ENCODE data around the gene HSPB1. TPM values are rescaled to one million over a fixed set of nuclear protein-coding genes. Genes with fewer than 3 reads are reported as not detected.

Gene HSPB1
- total and polyA plus RNA-seq, 12 donors = 1,266 to 6,886 (median 2,108) TPM

GRCh38 chr7:76316984-76317781, 14.7 kb downstream of the HSPB1 start:
- H3K27me3 ChIP-seq = no peaks in the 10 kb centered on the region
- H3K4me3 ChIP-seq = peak overlapping the region in 9 of 10 donors; percentile 66 to 82 (median 73)
- peak in 2 of 8 donors; percentile 0 to 1 for ATAC-seq
- intact Hi-C loops (cut with DNase I) = loop anchor here in 2 of 10 donors (5.0 to 10.0 kb wide), 3 partner anchors 35 to 142 kb away; partner anchors contain the start of gene YWHAG (in 1 of the 2)
- WGBS, 2 donors = 54 to 56% methylated on average over 14 of the region's 14 CpGs
- H3K27ac ChIP-seq = peak overlapping the region; percentile 92 to 97 (median 94)
- H3K36me3 ChIP-seq = peaks cover 0 to 12% (median 0%) of the 10 kb centered on the region in 9 donors
- H3K9me3 ChIP-seq = no peaks in the 10 kb centered on the region
- TF ChIP-seq, protein P1, sequence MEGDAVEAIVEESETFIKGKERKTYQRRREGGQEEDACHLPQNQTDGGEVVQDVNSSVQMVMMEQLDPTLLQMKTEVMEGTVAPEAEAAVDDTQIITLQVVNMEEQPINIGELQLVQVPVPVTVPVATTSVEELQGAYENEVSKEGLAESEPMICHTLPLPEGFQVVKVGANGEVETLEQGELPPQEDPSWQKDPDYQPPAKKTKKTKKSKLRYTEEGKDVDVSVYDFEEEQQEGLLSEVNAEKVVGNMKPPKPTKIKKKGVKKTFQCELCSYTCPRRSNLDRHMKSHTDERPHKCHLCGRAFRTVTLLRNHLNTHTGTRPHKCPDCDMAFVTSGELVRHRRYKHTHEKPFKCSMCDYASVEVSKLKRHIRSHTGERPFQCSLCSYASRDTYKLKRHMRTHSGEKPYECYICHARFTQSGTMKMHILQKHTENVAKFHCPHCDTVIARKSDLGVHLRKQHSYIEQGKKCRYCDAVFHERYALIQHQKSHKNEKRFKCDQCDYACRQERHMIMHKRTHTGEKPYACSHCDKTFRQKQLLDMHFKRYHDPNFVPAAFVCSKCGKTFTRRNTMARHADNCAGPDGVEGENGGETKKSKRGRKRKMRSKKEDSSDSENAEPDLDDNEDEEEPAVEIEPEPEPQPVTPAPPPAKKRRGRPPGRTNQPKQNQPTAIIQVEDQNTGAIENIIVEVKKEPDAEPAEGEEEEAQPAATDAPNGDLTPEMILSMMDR (IDR thresholded peaks at IDR 0.05) = no peak
- no peak for DNase-seq
- peaks cover 8 to 50% (median 26%) of the 10 kb centered on the region in 9 donors for H3K4me1 ChIP-seq

- Histone ChIP-seq H3K4me3 (peak overlapping the region; percentile 66 to 82 (median 71)), H3K9me3 (no peaks in the 10 kb centered on the region), H3K27me3 (no peaks in the 10 kb centered on the region), H3K27ac (peak overlapping the region; percentile 92 to 97 (median 94)), H3K36me3 (peaks cover 0 to 12% (median 0%) of the 10 kb centered on the region in 9 donors), H3K4me1 (peaks cover 8 to 57% (median 31%) of the 10 kb centered on the region in 9 donors)
- TF ChIP-seq, protein P1 (IDR thresholded peaks at IDR 0.05) = no peak
- intact Hi-C loops (cut with DNase I) = loop anchor here in 8 of 10 donors (1.0 to 10.0 kb wide), 7 partner anchors 36 to 143 kb away; partner anchors contain the start of gene YWHAG (in 6 of the 8)
- DNase-seq = peak; percentile 97 to 98
- 0 to 1% methylated on average over 50 of the region's 50 CpGs for WGBS, 2 donors
- ATAC-seq = peak; percentile 93 to 97 (median 95)
Measured at GRCh38 chr7:76317782-76318487, 15.5 kb downstream of the HSPB1 start.

DNA sequence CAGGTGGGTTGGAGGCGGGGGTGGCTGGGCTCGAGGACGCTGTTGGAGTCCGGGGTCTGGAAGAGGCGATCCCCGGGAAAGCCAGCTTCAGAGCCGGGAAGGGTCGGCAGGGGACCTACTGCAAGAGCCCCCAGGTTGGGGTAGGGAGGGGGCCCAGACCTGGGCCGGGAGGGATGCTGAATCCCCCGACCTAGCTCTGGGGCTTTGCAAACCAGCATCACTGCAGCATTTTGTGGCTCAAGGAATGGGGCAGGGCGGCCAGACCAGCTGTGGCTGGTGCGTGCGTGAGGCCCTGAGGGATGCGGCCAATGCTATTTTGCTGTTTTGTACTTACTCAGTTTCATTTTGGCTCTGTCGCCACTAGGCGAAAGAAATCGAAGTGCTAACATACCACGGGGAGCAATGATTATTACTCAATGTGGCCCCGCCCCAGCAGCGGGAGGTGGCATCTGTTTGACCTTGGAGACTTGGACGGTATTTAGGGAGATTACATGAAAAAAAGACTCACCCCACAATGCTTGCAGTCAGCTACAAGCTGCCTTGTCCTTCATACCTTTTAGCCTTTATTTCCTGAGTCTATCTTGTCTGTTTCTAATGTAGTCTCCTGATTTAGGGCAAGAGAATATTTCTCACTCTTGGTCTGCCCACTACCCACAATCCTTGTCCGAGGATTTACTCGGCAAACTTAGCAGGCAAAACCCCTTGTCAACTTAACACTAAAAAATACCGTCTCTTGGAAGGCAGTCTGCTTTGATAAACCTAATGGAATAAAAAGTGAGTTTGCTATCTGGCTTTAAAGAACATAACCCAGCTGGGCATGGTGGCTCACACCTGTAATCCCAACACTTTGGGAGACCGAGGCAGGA, 16.2 kb downstream of the HSPB1 start:
- TF ChIP-seq, protein P1 (IDR thresholded peaks at IDR 0.05) = peak in 7 of 9 donors; percentile 23 to 50 (median 36)
- Histone ChIP-seq H3K36me3 (peaks cover 0 to 12% (median 0%) of the 10 kb centered on the region in 9 donors), H3K27me3 (no peaks in the 10 kb centered on the region), H3K9me3 (no peaks in the 10 kb centered on the region), H3K27ac (peak overlapping the region; percentile 92 to 97 (median 94)), H3K4me1 (peaks cover 8 to 61% (median 33%) of the 10 kb centered on the region in 9 donors), H3K4me3 (peak overlapping the region; percentile 66 to 82 (median 71))
- intact Hi-C loops (cut with DNase I) = loop anchor here in 8 of 10 donors (1.0 to 10.0 kb wide), 7 partner anchors 36 to 144 kb away; partner anchors contain the start of gene YWHAG (in 6 of the 8)
- DNase-seq (peak; percentile 64 to 72), ATAC-seq (peak; percentile 30 to 63 (median 58))
- WGBS, 2 donors = 4 to 5% methylated on average over 25 of the region's 25 CpGs
